GM23338 (cell line): Measurements from ENCODE around the gene EMC6. TPM values are rescaled to one million over a fixed set of nuclear protein-coding genes. Genes with fewer than 3 reads are reported as not detected.

ENCODE experiments used
- ATAC-seq: fragments of 200-7000 bp; cut with Tn5 transposase; 3 replicates; pipeline ENCODE4 v1.9.1; 2020
- DNase-seq: peaks from one replicate; pipeline ENCODE4 v3.0.0-alpha.2; 2015; ENCODE audit warnings: low spot score
- H2AFZ ChIP-seq: fragments of 200-600 bp; sonication (generic); 2 replicates; pipeline ENCODE4 v1.8.0; 2016; ENCODE audit warnings: antibody characterized with exemption, mild to moderate bottlenecking, moderate library complexity
- H3F3A ChIP-seq: fragments of 200-600 bp; sonication (generic); replicated peaks from 2 replicates; pipeline ENCODE4 v1.8.0; 2017; ENCODE audit warnings: antibody characterized with exemption, mixed run types, low read depth
- H3K27ac ChIP-seq: fragments of 200-600 bp; sonication (generic); 2 replicates; pipeline ENCODE4 v1.6.1; 2016; ENCODE audit warnings: low read depth
- H3K27me3 ChIP-seq: fragments of 200-600 bp; sonication (generic); 2 replicates; pipeline ENCODE4 v1.8.0; 2016; ENCODE audit warnings: mild to moderate bottlenecking, mixed run types, moderate library complexity; ENCODE audit not compliant: insufficient read depth
- H3K36me3 ChIP-seq: fragments of 200-600 bp; sonication (generic); 2 replicates; pipeline ENCODE4 v1.8.0; 2016; ENCODE audit warnings: mild to moderate bottlenecking; ENCODE audit not compliant: insufficient read depth
- H3K4me1 ChIP-seq: fragments of 200-600 bp; sonication (generic); 2 replicates; pipeline ENCODE4 v1.8.0; 2016; ENCODE audit warnings: mild to moderate bottlenecking, moderate library complexity; ENCODE audit not compliant: insufficient read depth
- H3K4me2 ChIP-seq: fragments of 200-600 bp; sonication (generic); 2 replicates; pipeline ENCODE4 v1.7.1; 2017; ENCODE audit warnings: mixed run types
- H3K4me3 ChIP-seq: fragments of 200-600 bp; sonication (generic); 2 replicates; pipeline ENCODE4 v1.6.1; 2016; ENCODE audit warnings: mixed run types
- H3K79me2 ChIP-seq: fragments of 200-600 bp; sonication (generic); replicated peaks from 2 replicates; pipeline ENCODE4 v1.8.0; 2017; ENCODE audit warnings: mild to moderate bottlenecking; ENCODE audit not compliant: insufficient read depth
- H3K9me2 ChIP-seq: fragments of 200-600 bp; sonication (generic); 2 replicates; pipeline ENCODE4 v1.8.0; 2017; ENCODE audit not compliant: insufficient read depth
- H4K20me1 ChIP-seq: fragments of 200-600 bp; sonication (generic); replicated peaks from 2 replicates; pipeline ENCODE4 v1.8.0; 2017; ENCODE audit warnings: mild to moderate bottlenecking; ENCODE audit not compliant: insufficient read depth
- H3K27ac Mint-ChIP-seq: 2 replicates; pipeline ENCODE4 v1.8.0; 2020; ENCODE audit warnings: inconsistent platforms, mild to moderate bottlenecking, moderate library complexity, mixed read lengths
- H3K27me3 Mint-ChIP-seq: 3 replicates; pipeline ENCODE4 v1.8.0; 2022; ENCODE audit warnings: low read depth, mild to moderate bottlenecking, moderate library complexity, mixed read lengths, inconsistent platforms; ENCODE audit not compliant: insufficient read depth, poor library complexity
- H3K36me3 Mint-ChIP-seq: 3 replicates; pipeline ENCODE4 v1.8.0; 2021; ENCODE audit warnings: low read depth, mild to moderate bottlenecking, inconsistent platforms, moderate library complexity, mixed read lengths
- H3K4me1 Mint-ChIP-seq: 3 replicates; pipeline ENCODE4 v1.8.0; 2020; ENCODE audit warnings: mild to moderate bottlenecking, inconsistent platforms, mixed read lengths
- H3K4me3 Mint-ChIP-seq: 3 replicates; pipeline ENCODE4 v1.8.0; 2021; ENCODE audit warnings: moderate library complexity, mild to moderate bottlenecking, inconsistent platforms, mixed read lengths
- H3K9me3 Mint-ChIP-seq: 3 replicates; pipeline ENCODE4 v1.8.0; 2020; ENCODE audit warnings: moderate library complexity, mild to moderate bottlenecking, inconsistent platforms, mixed read lengths
- CREB1 ChIP-seq: fragments of 250-450 bp; sonication (Bioruptor Pico); IDR thresholded peaks from 2 replicates; pipeline ENCODE4 v1.5.0; 2020; ENCODE audit warnings: low read depth, mild to moderate bottlenecking, moderate library complexity
- ETS1 ChIP-seq: IDR thresholded peaks from 2 replicates; pipeline ENCODE4 v1.6.1; 2016; ENCODE audit warnings: antibody characterized with exemption
- EZH2 ChIP-seq: fragments of 200-600 bp; sonication (generic); IDR thresholded peaks from one replicate; pipeline ENCODE4 v1.8.0; 2017; ENCODE audit warnings: antibody characterized with exemption, mild to moderate bottlenecking, low read depth; ENCODE audit not compliant: unreplicated experiment
- EZH2phosphoT487 ChIP-seq: fragments of 200-600 bp; sonication (generic); IDR thresholded peaks from one replicate; pipeline ENCODE4 v1.8.1; 2018; ENCODE audit warnings: antibody characterized with exemption; ENCODE audit not compliant: unreplicated experiment
- JUNB ChIP-seq: IDR thresholded peaks from one replicate; pipeline ENCODE4 v1.6.1; 2016; ENCODE audit warnings: antibody characterized with exemption; ENCODE audit not compliant: unreplicated experiment
- NANOG ChIP-seq: IDR thresholded peaks from 2 replicates; pipeline ENCODE4 v1.6.1; 2016; ENCODE audit warnings: antibody characterized with exemption, borderline replicate concordance
- POLR2AphosphoS5 ChIP-seq: IDR thresholded peaks from 2 replicates; pipeline ENCODE4 v1.6.1; 2016; ENCODE audit warnings: antibody characterized with exemption, low read depth
- REST ChIP-seq: IDR thresholded peaks from one replicate; pipeline ENCODE4 v1.6.1; 2018; ENCODE audit warnings: antibody characterized with exemption; ENCODE audit not compliant: unreplicated experiment
- STAT1 ChIP-seq: IDR thresholded peaks from one replicate; pipeline ENCODE4 v1.6.1; 2016; ENCODE audit warnings: antibody characterized with exemption; ENCODE audit not compliant: unreplicated experiment
- ZNF114 ChIP-seq: fragments of 250-450 bp; sonication (Bioruptor Pico); IDR thresholded peaks from 2 replicates; pipeline ENCODE4 v1.5.0; 2020; ENCODE audit warnings: mild to moderate bottlenecking, moderate library complexity
- ZNF462 ChIP-seq: fragments of 250-450 bp; sonication (Bioruptor Pico); IDR thresholded peaks from 2 replicates; pipeline ENCODE4 v1.5.0; 2020; ENCODE audit warnings: mild to moderate bottlenecking, moderate library complexity
- polyA plus RNA-seq: library from polyadenylated mRNA; unstranded; fragments of >200 nt; fragmentation: Nextera tagmentation; extraction: Ambion mirVana; gene quantifications from 2 replicates; pipeline ENCODE4 v1.2.1, GENCODE V29; 2016
- total RNA-seq: library from RNA; depleted of rRNA; stranded (reverse); fragments of >200 nt; shearing (Covaris generic); gene quantifications from 2 replicates; pipeline ENCODE4 v1.2.3, GENCODE V29; 2014

The EMC6 gene
- total and polyA plus RNA-seq, 2 experiments from 2014 or later: 48.0 to 230 TPM

GRCh38 chr17:3655766-3656165 is 12.8 kb upstream of the EMC6 start:
- Histone ChIP-seq H3K4me1 (no peaks in the 10 kb centered on the region), H3K36me3 (no peaks in the 10 kb centered on the region), H4K20me1 (no peaks in the 10 kb centered on the region), H3F3A (no peaks in the 10 kb centered on the region), H3K4me2 (no peak overlapping the region), H3K27ac (no peak overlapping the region), H3K79me2 (no peaks in the 10 kb centered on the region), H2AFZ (no peak overlapping the region), H3K9me2 (no peaks in the 10 kb centered on the region), H3K27me3 (no peaks in the 10 kb centered on the region), H3K4me3 (no peak overlapping the region)
- Mint-ChIP-seq H3K36me3 (no peaks in the 10 kb centered on the region), H3K9me3 (no peaks in the 10 kb centered on the region), H3K4me1 (peaks cover 7% of the 10 kb centered on the region; the same call in 1 of the 3 replicates), H3K27ac (no peak overlapping the region; the same call in 1 of the 2 replicates), H3K27me3 (peaks cover 2% of the 10 kb centered on the region), H3K4me3 (no peak overlapping the region)
- DNase-seq: no peak
- TF ChIP-seq ZNF114 (no peak), CREB1 (CRISPR knock-in tag) (no peak)
- no peak for ATAC-seq

- peaks cover 2% of the 10 kb centered on the region for H3K27me3 Mint-ChIP-seq
- Histone ChIP-seq H3K4me1 (no peaks in the 10 kb centered on the region), H3K79me2 (no peaks in the 10 kb centered on the region), H3K27me3 (no peaks in the 10 kb centered on the region), H3K27ac (no peak overlapping the region), H4K20me1 (no peaks in the 10 kb centered on the region), H2AFZ (no peak overlapping the region), H3K4me3 (no peak overlapping the region), H3K36me3 (0 out of 2 replicates have a peak, but pooled peaks cover 3% of the 10 kb centered on the region), H3F3A (no peaks in the 10 kb centered on the region), H3K4me2 (no peak overlapping the region), H3K9me2 (no peaks in the 10 kb centered on the region)
- ATAC-seq (no peak), DNase-seq (no peak)
- H3K36me3 Mint-ChIP-seq: no peaks in the 10 kb centered on the region
- peaks cover 7% of the 10 kb centered on the region; the same call in 1 of the 3 replicates for H3K4me1 Mint-ChIP-seq
- H3K27ac Mint-ChIP-seq: peak overlapping the region; percentile 86
- H3K9me3 Mint-ChIP-seq: no peaks in the 10 kb centered on the region
- H3K4me3 Mint-ChIP-seq: no peak overlapping the region
- no peak for TF ChIP-seq ZNF114
- no peak for TF ChIP-seq POLR2AphosphoS5
- TF ChIP-seq EZH2: no peak
- TF ChIP-seq NANOG: no peak
- no peak for TF ChIP-seq ZNF462
- no peak for TF ChIP-seq EZH2phosphoT487
- TF ChIP-seq CREB1 (CRISPR knock-in tag): no peak
- no peak for TF ChIP-seq REST
- no peak for TF ChIP-seq JUNB
- no peak for TF ChIP-seq STAT1
- TF ChIP-seq ETS1: no peak
Measured at GRCh38 chr17:3656353-3656752, 12.3 kb upstream of the EMC6 start.
